ACC112 (cell line): ENCODE results near the gene ITGAE.

Source experiments
- H2AFZ ChIP-seq: fragments of 200-600 bp; sonication (generic); one replicate; pipeline ENCODE4 v1.6.0; 2017; ENCODE audit warnings: antibody characterized with exemption, low read length; ENCODE audit not compliant: unreplicated experiment
- H3K27ac ChIP-seq: fragments of 200-600 bp; sonication (generic); 2 replicates; pipeline ENCODE4 v1.5.1; 2014; ENCODE audit warnings: low read depth, mild to moderate bottlenecking, antibody characterized with exemption, low read length, moderate library complexity
- H3K27me3 ChIP-seq: fragments of 200-600 bp; sonication (generic); 2 replicates; pipeline ENCODE4 v1.6.1; 2014; ENCODE audit warnings: mild to moderate bottlenecking, antibody characterized with exemption, low read length, moderate library complexity, mixed read lengths; ENCODE audit not compliant: insufficient read depth
- H3K36me3 ChIP-seq: fragments of 200-600 bp; sonication (generic); 2 replicates; pipeline ENCODE4 v1.6.1; 2016; ENCODE audit warnings: mild to moderate bottlenecking, antibody characterized with exemption, low read length, moderate library complexity, mixed read lengths; ENCODE audit not compliant: insufficient read depth
- H3K4me1 ChIP-seq: fragments of 200-600 bp; sonication (generic); one replicate; pipeline ENCODE4 v1.6.1; 2016; ENCODE audit warnings: low read length, mixed read lengths; ENCODE audit not compliant: insufficient read depth, unreplicated experiment, control insufficient read depth
- H3K4me3 ChIP-seq: fragments of 200-600 bp; sonication (generic); 2 replicates; pipeline ENCODE4 v1.5.1; 2014; ENCODE audit warnings: mild to moderate bottlenecking, low read depth, low read length
- H3K79me2 ChIP-seq: fragments of 200-600 bp; sonication (generic); one replicate; pipeline ENCODE4 v1.6.0; 2016; ENCODE audit warnings: low read length; ENCODE audit not compliant: control insufficient read depth, unreplicated experiment, insufficient read depth

Gene ITGAE

DNA sequence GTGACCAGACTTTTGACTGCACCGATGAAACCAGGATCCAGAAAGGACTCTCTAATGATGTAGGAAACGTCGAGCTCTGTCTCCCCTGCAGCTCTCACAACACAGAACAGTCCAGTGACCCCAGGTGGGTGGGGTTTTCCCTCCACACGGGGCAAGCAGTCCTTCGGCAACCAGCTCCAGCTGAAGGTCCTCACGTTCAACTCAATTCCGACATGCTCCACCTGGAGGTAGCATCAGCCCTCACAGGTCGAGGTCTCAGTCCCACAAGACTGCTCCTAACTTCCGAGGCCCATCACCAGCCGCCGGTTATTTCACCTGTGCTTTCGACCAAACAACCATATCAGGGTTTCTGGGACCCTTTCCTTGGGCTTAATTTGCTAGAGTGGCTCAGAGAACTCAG lies 28.2 kb downstream of the ITGAE start:
- H3K36me3 ChIP-seq: no peaks in the 10 kb centered on the region
- no peaks in the 10 kb centered on the region for H3K27me3 ChIP-seq
- H2AFZ ChIP-seq: no peak overlapping the region
- no peak overlapping the region for H3K4me3 ChIP-seq
- no peak overlapping the region for H3K27ac ChIP-seq
- peaks cover 11% of the 10 kb centered on the region for H3K4me1 ChIP-seq
- no peaks in the 10 kb centered on the region for H3K79me2 ChIP-seq

- H3K36me3 ChIP-seq: no peaks in the 10 kb centered on the region
- no peaks in the 10 kb centered on the region for H3K79me2 ChIP-seq
- peaks cover 11% of the 10 kb centered on the region for H3K4me1 ChIP-seq
- H3K27ac ChIP-seq: no peak overlapping the region
- H2AFZ ChIP-seq: no peak overlapping the region
- no peaks in the 10 kb centered on the region for H3K27me3 ChIP-seq
- H3K4me3 ChIP-seq: no peak overlapping the region
These were observed 29.8 kb downstream of the ITGAE start for GRCh38 chr17:3771140-3771539.

DNA sequence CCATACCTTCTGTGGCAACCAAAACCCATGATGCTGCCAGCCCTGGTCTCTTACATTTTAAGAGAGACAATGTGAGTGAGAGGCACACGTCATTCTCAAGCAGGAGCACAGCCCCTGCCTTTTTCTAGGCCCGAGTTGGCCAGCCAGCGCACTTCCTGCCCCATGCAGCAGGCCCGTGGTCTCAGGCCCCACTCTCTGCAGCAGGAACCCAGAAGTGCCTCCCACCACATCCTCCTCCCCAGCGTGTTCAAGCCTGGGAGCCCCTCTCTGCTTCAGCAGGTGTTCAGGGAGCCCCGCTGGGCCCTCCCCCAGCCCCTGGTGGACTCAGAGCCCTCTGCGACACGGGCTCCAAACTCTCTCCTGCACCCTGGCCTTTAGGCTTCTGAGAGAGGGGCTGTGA lies 30.5 kb downstream of the ITGAE start:
- Histone ChIP-seq H3K27me3 (no peaks in the 10 kb centered on the region), H3K36me3 (no peaks in the 10 kb centered on the region), H3K4me1 (peaks cover 11% of the 10 kb centered on the region), H2AFZ (no peak overlapping the region), H3K4me3 (no peak overlapping the region), H3K79me2 (no peaks in the 10 kb centered on the region), H3K27ac (no peak overlapping the region)

DNA sequence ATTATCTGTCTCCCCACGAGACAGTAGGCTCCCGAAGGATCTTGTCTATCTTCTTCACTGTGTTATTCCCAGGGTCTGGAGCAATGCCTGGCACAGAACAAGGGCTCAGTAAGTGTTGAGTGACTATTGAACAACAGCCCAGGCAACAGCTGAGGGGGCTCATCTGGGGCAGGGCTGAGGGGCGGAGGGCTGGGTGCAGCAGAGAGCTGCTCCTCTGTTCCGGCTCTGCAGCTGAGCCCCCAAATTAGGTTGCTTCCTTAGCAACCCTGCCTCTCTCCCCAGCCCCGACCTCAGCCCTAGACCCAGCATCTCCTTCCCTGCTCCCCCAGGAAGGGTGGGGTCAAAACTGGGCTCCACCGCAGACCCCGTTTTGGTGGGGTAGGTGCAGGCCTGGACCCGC lies 32.2 kb downstream of the ITGAE start:
- no peak overlapping the region for H3K4me3 ChIP-seq
- H3K36me3 ChIP-seq: no peaks in the 10 kb centered on the region
- H3K79me2 ChIP-seq: no peaks in the 10 kb centered on the region
- H2AFZ ChIP-seq: no peak overlapping the region
- no peak overlapping the region for H3K27ac ChIP-seq
- H3K4me1 ChIP-seq: peaks cover 7% of the 10 kb centered on the region
- no peaks in the 10 kb centered on the region for H3K27me3 ChIP-seq

GRCh38 chr17:3768341-3768740 lies 32.6 kb downstream of the ITGAE start:
- no peaks in the 10 kb centered on the region for H3K36me3 ChIP-seq
- no peak overlapping the region for H2AFZ ChIP-seq
- peaks cover 3% of the 10 kb centered on the region for H3K4me1 ChIP-seq
- no peaks in the 10 kb centered on the region for H3K27me3 ChIP-seq
- no peak overlapping the region for H3K4me3 ChIP-seq
- no peak overlapping the region for H3K27ac ChIP-seq
- H3K79me2 ChIP-seq: no peaks in the 10 kb centered on the region

DNA sequence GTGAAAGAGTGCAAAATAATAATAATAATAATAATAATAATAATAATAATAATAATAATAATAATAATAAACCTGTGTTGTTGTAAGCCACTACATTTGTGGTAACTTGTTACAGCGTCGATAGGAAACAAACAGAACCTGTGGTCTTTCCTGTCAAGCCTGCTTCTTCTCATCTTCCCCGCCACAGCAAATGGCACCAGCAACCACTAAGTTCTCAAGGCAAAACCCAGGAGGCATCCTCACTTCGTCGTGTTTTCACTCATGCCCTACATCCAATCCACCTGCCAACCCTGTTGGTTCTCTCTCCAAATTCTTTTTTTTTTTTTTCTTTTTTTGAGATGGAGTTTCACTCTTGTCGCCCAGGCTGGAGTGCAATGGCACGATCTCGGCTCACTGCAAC lies 34.2 kb downstream of the ITGAE start:
- no peak overlapping the region for H3K4me3 ChIP-seq
- no peaks in the 10 kb centered on the region for H3K79me2 ChIP-seq
- H3K27ac ChIP-seq: no peak overlapping the region
- H2AFZ ChIP-seq: no peak overlapping the region
- no peaks in the 10 kb centered on the region for H3K36me3 ChIP-seq
- no peaks in the 10 kb centered on the region for H3K27me3 ChIP-seq
- H3K4me1 ChIP-seq: no peaks in the 10 kb centered on the region

GRCh38 chr17:3765981-3766380 lies 35.0 kb downstream of the ITGAE start:
- Histone ChIP-seq H3K4me3 (no peak overlapping the region), H2AFZ (no peak overlapping the region), H3K27ac (no peak overlapping the region), H3K36me3 (no peaks in the 10 kb centered on the region), H3K27me3 (no peaks in the 10 kb centered on the region), H3K4me1 (no peaks in the 10 kb centered on the region), H3K79me2 (no peaks in the 10 kb centered on the region)

- Histone ChIP-seq H3K27me3 (no peaks in the 10 kb centered on the region), H3K36me3 (no peaks in the 10 kb centered on the region), H3K4me1 (no peaks in the 10 kb centered on the region), H2AFZ (no peak overlapping the region), H3K27ac (no peak overlapping the region), H3K79me2 (no peaks in the 10 kb centered on the region), H3K4me3 (no peak overlapping the region)
These were observed 37.2 kb downstream of the ITGAE start for GRCh38 chr17:3763777-3764170.

DNA sequence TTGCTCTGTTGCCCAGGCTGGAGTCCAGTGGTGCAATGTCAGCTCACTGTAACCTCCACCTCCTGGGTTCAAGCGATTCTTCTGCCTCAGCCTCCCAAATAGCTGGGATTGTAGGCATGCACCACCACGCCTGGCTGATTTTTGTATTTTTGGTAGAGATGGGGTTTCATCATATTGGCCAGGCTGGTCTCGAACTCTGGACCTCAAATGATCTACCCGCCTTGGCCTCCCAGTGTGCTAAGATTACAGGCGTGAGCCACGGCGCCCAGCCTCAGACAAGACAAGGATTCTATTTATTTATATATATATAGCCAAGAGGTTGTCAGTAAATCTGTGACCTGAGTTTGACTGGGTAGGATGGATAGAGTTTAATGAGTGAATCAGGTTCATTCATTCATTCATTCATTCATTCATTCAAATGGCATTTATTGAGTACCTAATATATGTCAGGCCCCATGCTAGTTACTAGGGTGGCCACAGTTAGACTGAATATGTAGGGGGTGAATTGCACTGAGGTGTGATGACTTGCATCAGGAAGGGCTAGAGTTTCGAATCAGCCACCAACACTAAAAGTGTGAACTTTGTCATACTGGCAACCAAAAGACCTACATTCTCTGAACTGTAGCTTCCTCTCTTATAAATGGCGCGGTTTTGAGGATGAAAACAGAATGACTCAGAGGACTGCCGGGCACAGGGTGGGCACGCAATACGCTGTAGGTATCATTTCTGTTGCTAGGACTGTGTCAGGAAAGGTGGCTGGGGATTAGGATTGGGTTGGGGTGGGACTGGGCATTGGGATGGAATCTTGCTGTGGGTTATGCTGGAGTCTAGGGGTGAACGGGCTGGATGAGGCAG lies 37.8 kb downstream of the ITGAE start:
- H3K36me3 ChIP-seq: no peaks in the 10 kb centered on the region
- H3K4me1 ChIP-seq: no peaks in the 10 kb centered on the region
- H3K27ac ChIP-seq: no peak overlapping the region
- H3K79me2 ChIP-seq: no peaks in the 10 kb centered on the region
- H2AFZ ChIP-seq: no peak overlapping the region
- H3K4me3 ChIP-seq: no peak overlapping the region
- H3K27me3 ChIP-seq: no peaks in the 10 kb centered on the region

DNA sequence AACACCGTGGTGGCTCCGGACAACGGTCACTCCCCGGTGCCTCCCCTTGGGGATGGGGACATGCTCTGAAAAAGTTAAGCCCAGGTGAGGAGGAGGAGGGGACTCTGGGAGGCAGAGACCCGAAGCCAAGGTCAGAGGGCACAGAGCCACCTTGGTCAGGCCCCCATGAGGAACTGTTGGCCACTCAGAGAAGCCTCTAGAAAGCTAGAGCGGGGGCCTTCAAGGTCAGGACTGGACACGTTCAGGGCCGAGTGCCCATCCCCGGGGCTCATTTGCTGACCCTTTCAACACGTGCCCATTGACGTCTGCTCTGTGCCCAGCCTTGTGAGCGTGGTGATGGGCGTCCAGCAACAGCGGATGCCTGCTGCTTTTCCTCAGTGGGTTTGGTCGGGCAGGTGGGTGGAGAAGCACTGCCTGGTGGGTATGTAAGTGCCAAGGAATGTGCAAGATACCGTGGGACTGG lies 39.0 kb downstream of the ITGAE start:
- Histone ChIP-seq H3K79me2 (no peaks in the 10 kb centered on the region), H3K36me3 (no peaks in the 10 kb centered on the region), H3K27me3 (no peaks in the 10 kb centered on the region), H2AFZ (no peak overlapping the region), H3K4me3 (no peak overlapping the region), H3K27ac (no peak overlapping the region), H3K4me1 (no peaks in the 10 kb centered on the region)
